A549 (cell line): ENCODE results near the gene RARA.
A peak's percentile ranks its signal among the peaks of the same experiment; 100 is the strongest.

Experiments
- BHLHE40 ChIP-seq: IDR thresholded peaks from 2 replicates; pipeline ENCODE4 v1.6.1; 2012; ENCODE audit warnings: low read depth, low read length, inconsistent platforms
- CEBPB ChIP-seq, 2 experiments: fragments of >200 bp in 1 of 2; sonication (Bioruptor Twin) in 1 of 2; formaldehyde crosslinking in 1 of 2; IDR thresholded peaks; 2 replicates each; pipeline ENCODE4 v1.6.1; 2012 to 2016
- KDM1A ChIP-seq: fragments of 200-600 bp; sonication (generic); IDR thresholded peaks from 2 replicates; pipeline ENCODE4 v1.6.1; 2016; ENCODE audit warnings: low read depth, mild to moderate bottlenecking
- MAFK ChIP-seq: fragments of 450-650 bp; IDR thresholded peaks from 2 replicates; pipeline ENCODE4 v1.6.1; 2014; ENCODE audit not compliant: partially characterized antibody
- MYC ChIP-seq: IDR thresholded peaks from 2 replicates; pipeline ENCODE4 v1.6.1; 2012; ENCODE audit warnings: mild to moderate bottlenecking, inconsistent platforms, low read length, improper control_type of control experiment, borderline replicate concordance
- NFE2L2 ChIP-seq: fragments of 150-350 bp; conservative IDR thresholded peaks from 2 replicates; pipeline ENCODE4 v1.6.1; 2014; ENCODE audit warnings: low read length
- POLR2A ChIP-seq: IDR thresholded peaks from 2 replicates; pipeline ENCODE4 v1.6.1; 2012; ENCODE audit warnings: mild to moderate bottlenecking, low read length
- RNF2 ChIP-seq: fragments of 200-600 bp; sonication (generic); IDR thresholded peaks from 2 replicates; pipeline ENCODE4 v1.6.1; 2016; ENCODE audit warnings: low read depth, mild to moderate bottlenecking, antibody characterized with exemption, moderate library complexity, borderline replicate concordance
- TF ChIP-seq, protein P1 (sequence below): fragments of 150-350 bp; IDR thresholded peaks from 2 replicates; pipeline ENCODE4 v1.6.1; 2014; ENCODE audit warnings: low read depth, mild to moderate bottlenecking, low read length
- TF ChIP-seq, protein P2 (sequence below): fragments of >200 bp; sonication (Bioruptor Twin); formaldehyde crosslinking; IDR thresholded peaks from 3 replicates; pipeline ENCODE4 v1.5.1; 2016
- TF ChIP-seq, protein P3 (sequence below): fragments of 450-650 bp; IDR thresholded peaks from 2 replicates; pipeline ENCODE4 v1.6.1; 2014; ENCODE audit warnings: antibody characterized with exemption
- TF ChIP-seq, protein P4 (sequence below): IDR thresholded peaks from 2 replicates; pipeline ENCODE4 v1.6.1; 2012

DNA sequence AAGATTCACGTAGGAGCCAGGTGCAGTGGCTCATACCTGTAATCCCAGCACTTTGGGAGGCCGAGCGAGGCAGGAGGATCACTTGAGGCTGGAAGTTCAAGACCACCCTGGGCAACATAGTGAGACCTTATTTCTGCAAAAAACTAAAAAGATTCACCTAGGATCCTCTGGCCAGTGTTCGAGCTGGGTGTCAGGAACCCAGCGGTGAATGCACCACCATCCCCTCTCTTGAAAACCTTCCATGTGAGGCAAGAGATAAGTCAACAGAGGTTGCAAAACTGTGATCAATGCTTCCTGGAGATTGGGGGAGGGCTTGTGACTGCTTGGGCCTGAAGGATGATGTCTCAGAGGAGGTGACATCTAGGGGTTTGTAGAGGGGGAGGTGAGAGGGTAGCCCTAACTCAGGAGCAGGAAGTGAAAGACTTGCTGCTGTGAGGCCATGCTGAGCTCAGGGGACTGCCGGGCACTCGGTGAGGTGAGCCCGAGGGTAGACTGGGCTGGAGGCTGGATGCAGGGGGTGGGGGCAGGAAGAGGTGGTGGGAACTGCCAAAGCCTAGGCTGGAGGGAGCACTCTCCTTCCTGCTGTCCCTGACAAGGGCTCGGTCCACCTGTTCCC lies 43.9 kb downstream of the RARA start:
- TF ChIP-seq KDM1A (no peak), MAFK (no peak), POLR2A (no peak), MYC (no peak), BHLHE40 (no peak), RNF2 (no peak), CEBPB (IDR thresholded peaks at IDR 0.05) (peak; percentile 79 to 83), NFE2L2 (no peak)
- TF ChIP-seq, protein P1, sequence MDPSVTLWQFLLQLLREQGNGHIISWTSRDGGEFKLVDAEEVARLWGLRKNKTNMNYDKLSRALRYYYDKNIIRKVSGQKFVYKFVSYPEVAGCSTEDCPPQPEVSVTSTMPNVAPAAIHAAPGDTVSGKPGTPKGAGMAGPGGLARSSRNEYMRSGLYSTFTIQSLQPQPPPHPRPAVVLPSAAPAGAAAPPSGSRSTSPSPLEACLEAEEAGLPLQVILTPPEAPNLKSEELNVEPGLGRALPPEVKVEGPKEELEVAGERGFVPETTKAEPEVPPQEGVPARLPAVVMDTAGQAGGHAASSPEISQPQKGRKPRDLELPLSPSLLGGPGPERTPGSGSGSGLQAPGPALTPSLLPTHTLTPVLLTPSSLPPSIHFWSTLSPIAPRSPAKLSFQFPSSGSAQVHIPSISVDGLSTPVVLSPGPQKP: no peak
- TF ChIP-seq, protein P2, sequence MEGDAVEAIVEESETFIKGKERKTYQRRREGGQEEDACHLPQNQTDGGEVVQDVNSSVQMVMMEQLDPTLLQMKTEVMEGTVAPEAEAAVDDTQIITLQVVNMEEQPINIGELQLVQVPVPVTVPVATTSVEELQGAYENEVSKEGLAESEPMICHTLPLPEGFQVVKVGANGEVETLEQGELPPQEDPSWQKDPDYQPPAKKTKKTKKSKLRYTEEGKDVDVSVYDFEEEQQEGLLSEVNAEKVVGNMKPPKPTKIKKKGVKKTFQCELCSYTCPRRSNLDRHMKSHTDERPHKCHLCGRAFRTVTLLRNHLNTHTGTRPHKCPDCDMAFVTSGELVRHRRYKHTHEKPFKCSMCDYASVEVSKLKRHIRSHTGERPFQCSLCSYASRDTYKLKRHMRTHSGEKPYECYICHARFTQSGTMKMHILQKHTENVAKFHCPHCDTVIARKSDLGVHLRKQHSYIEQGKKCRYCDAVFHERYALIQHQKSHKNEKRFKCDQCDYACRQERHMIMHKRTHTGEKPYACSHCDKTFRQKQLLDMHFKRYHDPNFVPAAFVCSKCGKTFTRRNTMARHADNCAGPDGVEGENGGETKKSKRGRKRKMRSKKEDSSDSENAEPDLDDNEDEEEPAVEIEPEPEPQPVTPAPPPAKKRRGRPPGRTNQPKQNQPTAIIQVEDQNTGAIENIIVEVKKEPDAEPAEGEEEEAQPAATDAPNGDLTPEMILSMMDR: no peak
- TF ChIP-seq, protein P3, sequence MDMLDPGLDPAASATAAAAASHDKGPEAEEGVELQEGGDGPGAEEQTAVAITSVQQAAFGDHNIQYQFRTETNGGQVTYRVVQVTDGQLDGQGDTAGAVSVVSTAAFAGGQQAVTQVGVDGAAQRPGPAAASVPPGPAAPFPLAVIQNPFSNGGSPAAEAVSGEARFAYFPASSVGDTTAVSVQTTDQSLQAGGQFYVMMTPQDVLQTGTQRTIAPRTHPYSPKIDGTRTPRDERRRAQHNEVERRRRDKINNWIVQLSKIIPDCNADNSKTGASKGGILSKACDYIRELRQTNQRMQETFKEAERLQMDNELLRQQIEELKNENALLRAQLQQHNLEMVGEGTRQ: no peak
- TF ChIP-seq, protein P4, sequence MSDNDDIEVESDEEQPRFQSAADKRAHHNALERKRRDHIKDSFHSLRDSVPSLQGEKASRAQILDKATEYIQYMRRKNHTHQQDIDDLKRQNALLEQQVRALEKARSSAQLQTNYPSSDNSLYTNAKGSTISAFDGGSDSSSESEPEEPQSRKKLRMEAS: no peak
